HUES6 (cell line): ENCODE measurements around the gene DAPK1.

Source experiments
- H3K27ac ChIP-seq: 2 replicates; pipeline ENCODE4 v1.7.0; 2013; ENCODE audit warnings: low read depth, mild to moderate bottlenecking, low read length, inconsistent platforms
- H3K27me3 ChIP-seq: 2 replicates; pipeline ENCODE4 v1.6.1; 2013; ENCODE audit warnings: low read length; ENCODE audit not compliant: control insufficient read depth, insufficient read depth
- H3K36me3 ChIP-seq: 2 replicates; pipeline ENCODE4 v1.6.1; 2013; ENCODE audit warnings: low read length; ENCODE audit not compliant: control insufficient read depth, insufficient read depth
- H3K4me1 ChIP-seq: 2 replicates; pipeline ENCODE4 v1.6.1; 2013; ENCODE audit warnings: low read length; ENCODE audit not compliant: control insufficient read depth, insufficient read depth
- H3K4me3 ChIP-seq: 2 replicates; pipeline ENCODE4 v1.5.1; 2013; ENCODE audit warnings: low read depth, low read length
- H3K9ac ChIP-seq: one replicate; pipeline ENCODE4 v1.6.1; 2013; ENCODE audit warnings: mild to moderate bottlenecking, low read length
- H3K9me3 ChIP-seq: 2 replicates; pipeline ENCODE4 v1.6.1; 2013; ENCODE audit warnings: low read depth, low read length; ENCODE audit not compliant: control insufficient read depth, insufficient read depth

DAPK1 gene

DNA sequence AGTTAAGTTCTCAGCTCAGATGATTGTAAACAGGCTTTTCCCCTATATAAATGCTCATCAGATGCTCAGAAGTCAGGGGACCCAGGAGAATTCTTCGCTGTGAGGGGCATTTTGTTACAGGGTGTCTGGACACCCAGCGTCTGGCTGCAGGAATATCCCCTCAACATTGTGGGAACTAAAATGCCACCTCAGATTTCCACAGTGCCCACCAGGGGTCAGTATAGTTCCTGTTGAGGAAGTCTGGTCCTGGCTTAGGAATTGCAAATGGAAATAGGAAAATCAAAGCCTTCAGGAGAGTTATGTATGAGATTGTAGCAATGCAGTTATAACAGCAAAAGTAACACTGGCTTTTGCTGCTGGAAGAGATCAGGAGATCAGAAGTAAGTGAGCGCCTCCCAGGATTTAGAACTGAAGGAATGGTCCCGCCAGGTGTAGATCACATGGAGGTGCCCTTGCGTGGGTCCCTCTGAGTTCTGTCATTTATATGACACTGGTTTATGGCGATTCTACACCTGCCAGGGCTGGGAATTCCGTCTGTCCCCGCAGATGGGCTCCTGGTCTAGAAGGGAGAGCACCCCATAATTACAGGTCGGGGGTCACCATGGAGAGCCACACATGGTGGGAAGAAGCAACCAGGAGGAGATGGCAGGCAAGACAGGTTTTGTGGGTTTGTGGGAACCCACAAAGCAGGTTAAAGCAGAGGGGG, 181.1 kb downstream of the DAPK1 start:
- Histone ChIP-seq H3K27ac (no peak overlapping the region), H3K36me3 (peaks cover 18% of the 10 kb centered on the region), H3K4me1 (no peaks in the 10 kb centered on the region), H3K9ac (no peak overlapping the region), H3K9me3 (no peaks in the 10 kb centered on the region), H3K27me3 (no peaks in the 10 kb centered on the region), H3K4me3 (no peak overlapping the region)

GRCh38 chr9:87681271-87682061, 183.8 kb downstream of the DAPK1 start:
- no peak overlapping the region for H3K9ac ChIP-seq
- peaks cover 34% of the 10 kb centered on the region for H3K36me3 ChIP-seq
- H3K27me3 ChIP-seq = no peaks in the 10 kb centered on the region
- peaks cover 11% of the 10 kb centered on the region; the same call in 1 of the 2 replicates for H3K4me1 ChIP-seq
- H3K27ac ChIP-seq = no peak overlapping the region
- H3K9me3 ChIP-seq = no peaks in the 10 kb centered on the region
- no peak overlapping the region for H3K4me3 ChIP-seq

DNA sequence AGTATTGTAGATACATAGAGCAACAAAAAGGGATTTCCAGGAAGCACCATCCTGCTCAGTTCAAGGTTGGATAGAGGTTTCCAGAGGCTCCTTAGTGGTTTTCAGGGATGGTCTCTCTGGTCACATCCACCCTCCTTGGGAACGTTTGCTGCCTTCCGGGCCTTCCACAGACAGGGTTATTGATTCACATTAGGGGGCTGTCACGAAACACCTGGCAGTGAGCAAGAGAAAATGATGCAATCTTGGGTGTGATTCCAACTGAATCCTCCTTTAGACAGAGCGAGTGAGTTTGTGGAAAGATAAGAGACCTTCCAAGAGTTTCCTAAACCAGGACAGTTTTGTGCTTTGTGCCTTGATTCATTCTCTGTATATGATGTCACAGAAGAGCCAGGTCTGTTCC, 184.4 kb downstream of the DAPK1 start:
- Histone ChIP-seq H3K4me3 (no peak overlapping the region), H3K4me1 (peaks cover 11% of the 10 kb centered on the region; the same call in 1 of the 2 replicates), H3K27me3 (no peaks in the 10 kb centered on the region), H3K27ac (no peak overlapping the region), H3K36me3 (peaks cover 40% of the 10 kb centered on the region), H3K9ac (no peak overlapping the region), H3K9me3 (no peaks in the 10 kb centered on the region)

DNA sequence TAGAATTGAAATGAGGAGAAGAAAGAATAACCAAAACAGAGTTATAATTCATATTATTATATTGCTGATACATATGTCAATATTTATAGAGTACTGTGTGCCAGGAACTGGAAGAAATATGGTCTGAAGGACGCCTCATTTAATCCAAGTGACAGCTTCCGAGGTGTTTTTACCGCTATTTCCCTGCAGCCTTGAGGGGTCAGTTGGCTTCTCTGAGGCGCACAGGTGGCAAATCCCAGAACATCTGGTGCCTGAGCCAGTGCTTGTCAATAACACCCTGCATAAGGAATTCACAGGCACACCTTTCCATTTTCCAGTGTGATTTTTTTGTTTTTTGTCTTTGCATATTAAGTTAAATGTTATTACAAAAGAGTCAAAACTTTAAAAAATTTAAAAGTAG, 185.0 kb downstream of the DAPK1 start:
- H3K4me3 ChIP-seq = no peak overlapping the region
- no peaks in the 10 kb centered on the region for H3K9me3 ChIP-seq
- no peak overlapping the region for H3K27ac ChIP-seq
- peaks cover 44% of the 10 kb centered on the region for H3K36me3 ChIP-seq
- no peak overlapping the region for H3K9ac ChIP-seq
- no peaks in the 10 kb centered on the region for H3K27me3 ChIP-seq
- H3K4me1 ChIP-seq = peaks cover 11% of the 10 kb centered on the region; the same call in 1 of the 2 replicates

- peaks cover 11% of the 10 kb centered on the region; the same call in 1 of the 2 replicates for H3K4me1 ChIP-seq
- no peak overlapping the region for H3K4me3 ChIP-seq
- H3K9me3 ChIP-seq = no peaks in the 10 kb centered on the region
- H3K27ac ChIP-seq = no peak overlapping the region
- peaks cover 47% of the 10 kb centered on the region for H3K36me3 ChIP-seq
- no peak overlapping the region for H3K9ac ChIP-seq
- no peaks in the 10 kb centered on the region for H3K27me3 ChIP-seq
Measured at GRCh38 chr9:87683751-87684626, 186.3 kb downstream of the DAPK1 start.

GRCh38 chr9:87684627-87685219, 187.1 kb downstream of the DAPK1 start:
- no peaks in the 10 kb centered on the region for H3K9me3 ChIP-seq
- H3K27me3 ChIP-seq = no peaks in the 10 kb centered on the region
- H3K36me3 ChIP-seq = peaks cover 47% of the 10 kb centered on the region
- H3K4me3 ChIP-seq = no peak overlapping the region
- H3K4me1 ChIP-seq = peaks cover 11% of the 10 kb centered on the region; the same call in 1 of the 2 replicates
- no peak overlapping the region for H3K9ac ChIP-seq
- no peak overlapping the region for H3K27ac ChIP-seq

DNA sequence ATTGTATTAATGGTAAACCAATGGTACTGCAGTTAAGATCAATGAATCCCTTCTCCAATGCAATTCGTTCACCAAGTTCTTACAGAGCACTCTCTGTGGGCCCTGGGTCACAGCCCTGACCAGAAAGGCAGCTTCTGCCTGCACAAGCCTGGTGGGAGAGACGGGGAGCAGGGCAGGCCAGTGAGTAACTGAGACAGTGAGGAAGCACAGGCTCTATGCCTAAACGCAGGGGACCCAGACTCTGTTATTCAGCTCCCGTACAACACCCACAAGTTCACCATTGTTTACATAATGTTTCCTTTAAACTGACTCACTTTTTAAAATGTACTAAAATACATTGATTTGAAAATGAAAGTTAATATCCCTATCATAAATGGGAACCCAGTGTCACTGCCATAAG, 187.8 kb downstream of the DAPK1 start:
- H3K27ac ChIP-seq = no peak overlapping the region
- H3K9me3 ChIP-seq = no peaks in the 10 kb centered on the region
- H3K9ac ChIP-seq = no peak overlapping the region
- no peak overlapping the region for H3K4me3 ChIP-seq
- peaks cover 46% of the 10 kb centered on the region for H3K36me3 ChIP-seq
- no peaks in the 10 kb centered on the region for H3K27me3 ChIP-seq
- H3K4me1 ChIP-seq = peaks cover 11% of the 10 kb centered on the region; the same call in 1 of the 2 replicates

- Histone ChIP-seq H3K36me3 (peaks cover 42% of the 10 kb centered on the region), H3K27ac (no peak overlapping the region), H3K4me1 (peaks cover 11% of the 10 kb centered on the region; the same call in 1 of the 2 replicates)
Measured at GRCh38 chr9:87685871-87686519, 188.3 kb downstream of the DAPK1 start.

DNA sequence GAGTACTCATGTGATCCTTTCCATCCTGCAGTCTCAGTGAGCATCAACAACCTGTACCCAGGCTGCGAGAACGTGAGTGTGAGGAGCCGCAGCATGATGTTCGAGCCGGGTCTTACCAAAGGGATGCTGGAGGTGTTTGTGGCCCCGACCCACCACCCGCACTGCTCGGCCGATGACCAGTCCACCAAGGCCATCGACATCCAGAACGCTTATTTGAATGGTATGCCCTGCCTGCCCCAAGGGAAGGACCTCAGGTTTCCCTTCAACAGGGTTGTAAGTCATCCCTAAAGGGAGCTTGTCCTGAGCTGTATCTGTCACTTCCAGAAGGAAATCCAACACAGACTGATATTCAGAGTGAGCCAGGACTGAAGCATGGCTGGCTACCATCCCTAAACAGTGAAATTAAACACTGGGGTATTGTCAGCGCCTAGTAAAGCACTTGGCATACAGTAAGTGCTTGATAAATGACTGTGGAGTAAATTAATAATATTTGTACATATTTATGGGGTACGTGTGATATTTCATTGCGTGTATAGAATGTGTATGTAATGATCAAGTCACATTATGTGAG, 188.9 kb downstream of the DAPK1 start:
- peaks cover 37% of the 10 kb centered on the region for H3K36me3 ChIP-seq
- no peak overlapping the region for H3K27ac ChIP-seq
- no peak overlapping the region for H3K9ac ChIP-seq

More at GRCh38 chr9:87685871-87686519, 188.3 kb downstream of the DAPK1 start:
- no peaks in the 10 kb centered on the region for H3K27me3 ChIP-seq
- no peak overlapping the region for H3K4me3 ChIP-seq
- H3K9ac ChIP-seq = no peak overlapping the region
- H3K9me3 ChIP-seq = no peaks in the 10 kb centered on the region

GRCh38 chr9:87687207-87687606, 189.5 kb downstream of the DAPK1 start:
- no peaks in the 10 kb centered on the region; the same call in 1 of the 2 replicates for H3K9me3 ChIP-seq
- H3K27ac ChIP-seq = no peak overlapping the region
- peaks cover 31% of the 10 kb centered on the region for H3K36me3 ChIP-seq
- H3K27me3 ChIP-seq = no peaks in the 10 kb centered on the region
- no peak overlapping the region for H3K9ac ChIP-seq
- H3K4me3 ChIP-seq = no peak overlapping the region
- H3K4me1 ChIP-seq = peaks cover 11% of the 10 kb centered on the region; the same call in 1 of the 2 replicates

More for the DNA sequence above, 188.9 kb downstream of the DAPK1 start:
- Histone ChIP-seq H3K4me1 (peaks cover 11% of the 10 kb centered on the region; the same call in 1 of the 2 replicates), H3K4me3 (no peak overlapping the region), H3K9me3 (no peaks in the 10 kb centered on the region), H3K27me3 (no peaks in the 10 kb centered on the region)
